GM11168 (cell line): ENCODE results near the gene OVCH1.

Source experiments
- in situ Hi-C: fragments of 300-500 bp; cut with MboI; formaldehyde crosslinking; loops from one replicate; pipeline ENCODE4 v1.12.0; 2022; ENCODE audit warnings: low sequenced_read_pairs; ENCODE audit not compliant: unreplicated experiment

OVCH1 gene, protein sequence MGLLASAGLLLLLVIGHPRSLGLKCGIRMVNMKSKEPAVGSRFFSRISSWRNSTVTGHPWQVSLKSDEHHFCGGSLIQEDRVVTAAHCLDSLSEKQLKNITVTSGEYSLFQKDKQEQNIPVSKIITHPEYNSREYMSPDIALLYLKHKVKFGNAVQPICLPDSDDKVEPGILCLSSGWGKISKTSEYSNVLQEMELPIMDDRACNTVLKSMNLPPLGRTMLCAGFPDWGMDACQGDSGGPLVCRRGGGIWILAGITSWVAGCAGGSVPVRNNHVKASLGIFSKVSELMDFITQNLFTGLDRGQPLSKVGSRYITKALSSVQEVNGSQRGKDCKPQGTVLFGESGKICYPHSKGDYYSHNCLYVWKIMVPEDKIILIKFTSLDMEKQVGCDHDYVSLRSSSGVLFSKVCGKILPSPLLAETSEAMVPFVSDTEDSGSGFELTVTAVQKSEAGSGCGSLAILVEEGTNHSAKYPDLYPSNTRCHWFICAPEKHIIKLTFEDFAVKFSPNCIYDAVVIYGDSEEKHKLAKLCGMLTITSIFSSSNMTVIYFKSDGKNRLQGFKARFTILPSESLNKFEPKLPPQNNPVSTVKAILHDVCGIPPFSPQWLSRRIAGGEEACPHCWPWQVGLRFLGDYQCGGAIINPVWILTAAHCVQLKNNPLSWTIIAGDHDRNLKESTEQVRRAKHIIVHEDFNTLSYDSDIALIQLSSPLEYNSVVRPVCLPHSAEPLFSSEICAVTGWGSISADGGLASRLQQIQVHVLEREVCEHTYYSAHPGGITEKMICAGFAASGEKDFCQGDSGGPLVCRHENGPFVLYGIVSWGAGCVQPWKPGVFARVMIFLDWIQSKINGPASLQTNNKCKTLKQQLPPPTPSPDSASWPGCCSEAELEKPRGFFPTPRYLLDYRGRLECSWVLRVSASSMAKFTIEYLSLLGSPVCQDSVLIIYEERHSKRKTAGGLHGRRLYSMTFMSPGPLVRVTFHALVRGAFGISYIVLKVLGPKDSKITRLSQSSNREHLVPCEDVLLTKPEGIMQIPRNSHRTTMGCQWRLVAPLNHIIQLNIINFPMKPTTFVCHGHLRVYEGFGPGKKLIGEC

DNA sequence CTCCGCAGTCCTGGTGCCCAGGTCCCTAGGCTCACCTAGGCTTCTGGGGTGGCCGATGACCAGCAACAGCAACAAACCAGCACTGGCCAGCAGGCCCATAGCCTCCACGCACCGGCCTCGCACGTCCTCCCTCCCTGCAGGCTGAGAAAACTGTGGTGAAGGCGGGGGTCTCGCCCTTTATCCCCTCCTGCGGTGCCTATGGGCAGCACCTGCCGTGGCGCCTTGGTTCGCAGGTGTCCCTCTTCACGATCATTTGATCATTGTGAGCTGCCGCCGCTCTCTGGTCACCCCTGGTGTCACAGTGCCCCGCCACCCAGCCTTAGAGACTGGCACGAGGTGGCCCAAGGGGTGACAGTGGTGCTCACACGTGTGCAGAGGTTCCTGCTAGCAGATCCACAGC is at the start of gene OVCH1:
TSS of gene OVCH1 (minus strand) at position 99 of the 400 bp plus-strand sequence. CDS start at position 99, 0 bp downstream.
- in situ Hi-C loops = no loop called here

GRCh38 chr12:29547151-29547632 is 49.7 kb upstream of the OVCH1 start:
- in situ Hi-C loops = loop anchor here (25.0 kb wide), 1 partner anchor 1290 kb away; no protein-coding TSS in a partner anchor

- in situ Hi-C loops = loop anchor here (25.0 kb wide), 1 partner anchor 1291 kb away; no protein-coding TSS in a partner anchor
Observed at GRCh38 chr12:29546000-29546399, 48.5 kb upstream of the OVCH1 start.

GRCh38 chr12:29545102-29545467 is 47.6 kb upstream of the OVCH1 start:
- in situ Hi-C loops = loop anchor here (25.0 kb wide), 1 partner anchor 1292 kb away; no protein-coding TSS in a partner anchor

DNA sequence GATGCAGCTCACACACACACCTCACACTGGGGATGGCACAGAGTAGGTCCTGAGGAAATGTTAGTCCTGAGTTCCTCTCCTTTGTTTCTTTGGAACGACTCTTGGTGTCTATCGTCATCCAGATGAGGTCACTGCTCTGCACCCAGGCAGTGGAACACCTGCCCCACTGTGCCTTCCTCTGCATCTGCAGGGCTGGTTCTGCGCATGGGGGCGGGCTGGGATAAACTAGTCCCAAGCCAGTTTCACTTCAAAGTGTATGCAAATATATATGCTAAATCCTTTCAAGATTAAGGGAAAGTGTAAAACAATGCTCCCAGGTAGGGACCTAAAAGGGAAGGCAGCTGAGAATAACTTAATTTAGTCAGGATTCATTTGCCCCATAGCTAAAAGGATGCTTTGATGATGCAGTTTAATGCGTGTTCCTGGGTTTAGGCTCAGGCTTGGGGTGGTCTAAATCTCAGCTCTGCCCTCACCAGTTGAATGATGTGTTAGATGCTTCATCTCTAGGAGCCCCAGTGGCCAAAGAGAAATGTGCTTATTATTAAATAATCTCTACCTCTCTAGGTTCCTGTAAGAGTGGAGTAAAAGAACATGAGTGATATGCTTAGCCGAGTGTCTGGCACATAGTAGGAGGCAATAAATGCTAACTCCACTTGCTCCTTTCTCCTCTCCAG is 47.1 kb upstream of the OVCH1 start:
- in situ Hi-C loops = loop anchor here (25.0 kb wide), 1 partner anchor 1293 kb away; no protein-coding TSS in a partner anchor

DNA sequence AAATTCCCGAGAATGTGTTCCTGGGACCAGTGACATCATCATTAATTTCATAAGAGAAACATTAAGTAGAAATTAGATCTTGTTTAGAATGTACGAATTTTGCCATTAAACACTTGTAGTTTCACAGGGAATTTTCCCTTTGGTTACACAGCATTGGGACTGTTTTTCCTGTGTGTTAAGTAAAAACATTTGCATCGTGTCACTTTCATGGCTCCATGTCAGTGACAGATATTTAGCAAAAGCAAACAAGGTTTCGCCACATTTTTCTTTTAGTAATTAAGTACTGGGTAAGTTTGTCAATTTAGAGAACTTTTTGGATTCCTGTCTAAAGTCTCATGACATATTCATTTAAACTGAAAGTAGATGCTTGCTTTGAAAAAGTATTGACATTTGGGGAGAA is 45.5 kb upstream of the OVCH1 start:
- in situ Hi-C loops = loop anchor here (25.0 kb wide), 1 partner anchor 1294 kb away; no protein-coding TSS in a partner anchor

GRCh38 chr12:29537298-29537697 is 39.8 kb upstream of the OVCH1 start:
- in situ Hi-C loops = loop anchor here (25.0 kb wide), 1 partner anchor 1300 kb away; no protein-coding TSS in a partner anchor

- in situ Hi-C loops = loop anchor here (25.0 kb wide), 1 partner anchor 1302 kb away; no protein-coding TSS in a partner anchor
Observed at GRCh38 chr12:29534935-29535334, 37.4 kb upstream of the OVCH1 start.

DNA sequence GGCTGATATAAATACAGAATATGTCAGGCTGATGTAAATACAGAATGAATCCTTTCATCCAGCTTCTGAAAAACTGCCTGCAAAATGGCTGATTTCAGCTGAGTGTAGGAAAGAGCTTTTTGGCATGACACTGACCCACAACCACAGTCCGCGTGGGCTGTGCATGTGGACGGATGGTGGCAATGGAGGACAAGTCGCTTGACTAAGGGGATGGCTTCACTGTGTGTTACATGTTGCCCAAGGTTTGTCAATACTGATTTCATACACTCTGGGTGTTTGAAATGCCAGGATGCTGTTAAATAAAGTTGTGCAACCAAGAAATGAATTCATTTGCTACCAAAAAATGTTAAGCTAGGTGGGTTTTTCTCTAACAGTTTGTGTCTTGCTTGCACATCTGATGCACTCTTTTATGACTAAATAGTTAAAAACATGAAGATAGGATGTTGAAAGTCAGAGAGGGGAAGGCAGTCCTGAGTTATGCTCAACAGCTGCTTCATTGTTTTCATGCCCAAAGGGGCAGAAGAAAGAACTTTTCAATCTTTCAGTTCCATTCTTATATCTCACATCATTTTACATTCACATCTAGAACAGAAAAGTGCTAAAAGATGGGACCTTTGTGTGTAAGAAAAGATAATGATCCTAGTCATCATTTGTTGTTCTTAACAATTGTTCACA is 36.5 kb upstream of the OVCH1 start:
- in situ Hi-C loops = loop anchor here (25.0 kb wide), 1 partner anchor 1303 kb away; no protein-coding TSS in a partner anchor

DNA sequence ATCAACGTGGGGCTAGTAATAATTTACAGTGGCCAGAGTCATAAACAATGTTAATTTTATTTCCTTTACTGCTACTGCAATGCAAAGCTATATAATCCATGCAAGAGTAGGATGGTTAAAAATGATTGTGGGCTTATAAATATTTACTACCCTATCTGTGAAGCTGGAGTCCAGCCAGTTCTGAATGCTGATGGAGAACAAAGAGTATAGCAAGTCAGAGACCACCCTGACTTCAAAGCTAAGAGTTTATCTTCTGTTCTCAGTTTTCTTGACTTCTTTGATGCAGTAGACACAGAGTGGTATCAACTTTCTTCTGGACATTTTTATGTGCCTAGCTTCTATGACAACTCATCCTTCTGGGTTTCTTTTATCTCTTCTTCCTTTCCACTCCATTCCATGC is 34.0 kb upstream of the OVCH1 start:
- in situ Hi-C loops = loop anchor here (25.0 kb wide), 1 partner anchor 1306 kb away; no protein-coding TSS in a partner anchor

DNA sequence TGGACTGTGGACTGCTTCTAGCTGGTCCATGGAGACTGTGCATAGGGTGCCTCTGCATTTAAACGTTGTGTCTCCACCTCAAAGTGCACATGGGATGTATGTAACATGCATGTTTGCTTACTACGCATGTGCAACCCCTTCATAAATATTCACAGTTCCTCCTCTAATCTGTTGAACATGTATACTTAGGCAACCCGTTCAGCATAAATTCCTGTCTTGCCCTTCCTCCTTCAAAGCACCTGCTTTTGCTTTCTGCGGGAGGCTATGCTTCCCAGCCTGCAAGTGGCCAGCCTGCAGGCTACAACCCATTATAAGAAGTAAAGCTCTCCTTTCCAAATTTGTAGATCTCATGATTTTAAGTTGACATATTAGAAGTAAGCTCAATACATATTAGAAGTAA is 33.0 kb upstream of the OVCH1 start:
- in situ Hi-C loops = loop anchor here (25.0 kb wide), 1 partner anchor 1307 kb away; no protein-coding TSS in a partner anchor

DNA sequence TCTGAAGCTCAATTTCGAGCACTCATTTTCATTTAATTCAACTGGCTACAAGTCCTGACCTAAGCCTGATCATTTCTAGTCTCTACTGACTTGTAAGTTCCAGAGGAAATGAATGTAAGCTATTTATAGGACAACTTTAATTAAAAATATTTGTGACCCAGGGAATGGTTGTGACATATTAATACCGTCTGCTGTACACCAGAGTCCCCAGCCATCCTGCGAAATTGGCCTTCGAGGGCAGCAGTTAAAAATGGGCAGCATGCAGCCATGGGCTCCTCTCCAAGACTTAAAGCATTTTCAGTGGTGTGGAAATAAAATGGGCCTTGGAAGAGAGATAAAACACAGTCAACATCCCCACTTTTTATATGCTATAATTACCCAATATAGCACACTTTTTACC is 30.7 kb upstream of the OVCH1 start:
- in situ Hi-C loops = loop anchor here (25.0 kb wide), 1 partner anchor 1309 kb away; no protein-coding TSS in a partner anchor

DNA sequence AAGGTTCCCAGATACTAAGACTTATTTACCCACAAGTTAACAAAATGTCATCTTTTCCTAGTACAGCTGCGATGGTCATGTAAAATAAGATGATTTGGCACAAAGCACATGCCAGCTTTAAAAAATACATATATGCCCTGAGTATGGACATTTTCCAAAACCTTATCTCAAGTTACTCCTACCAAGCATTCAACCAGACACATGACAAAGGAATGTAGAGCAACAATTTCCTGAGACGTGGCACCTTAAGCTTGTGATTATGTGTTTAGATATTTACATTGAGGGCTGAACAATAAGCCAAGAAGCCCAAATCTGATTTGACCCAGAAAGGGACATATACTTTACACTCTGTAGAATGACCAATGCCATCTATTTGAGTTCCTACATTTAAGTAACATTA is 24.5 kb upstream of the OVCH1 start:
- in situ Hi-C loops = no loop called here

DNA sequence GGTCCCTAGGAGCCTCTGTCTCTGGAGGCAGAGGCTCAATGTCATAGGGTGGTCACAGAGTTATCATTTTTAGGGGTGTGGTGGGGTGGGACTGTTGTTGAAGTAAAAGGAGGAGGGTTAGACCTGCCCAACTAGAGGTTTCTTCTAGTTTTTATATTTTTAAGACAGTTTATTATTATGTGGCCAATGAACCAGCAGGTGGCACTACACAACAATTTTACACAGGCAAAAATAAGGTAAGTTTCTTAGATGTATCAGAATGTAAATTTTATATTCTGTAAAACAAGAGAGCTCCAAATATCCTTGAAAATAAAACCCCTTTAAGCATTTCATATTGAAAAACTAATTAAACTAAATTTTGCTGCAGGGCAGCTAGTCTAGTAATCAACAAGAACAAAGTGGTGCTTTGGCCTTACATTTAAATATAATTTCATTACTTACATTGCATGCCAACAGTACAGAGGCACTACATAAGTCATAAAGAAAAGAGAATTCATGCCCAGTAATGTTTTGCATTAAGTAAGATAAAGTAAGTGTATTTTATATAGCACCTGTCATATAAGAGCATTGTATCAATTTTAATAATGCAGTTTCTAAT is 22.2 kb upstream of the OVCH1 start:
- in situ Hi-C loops = no loop called here

GRCh38 chr12:29518407-29518806 is 20.9 kb upstream of the OVCH1 start:
- in situ Hi-C loops = no loop called here

DNA sequence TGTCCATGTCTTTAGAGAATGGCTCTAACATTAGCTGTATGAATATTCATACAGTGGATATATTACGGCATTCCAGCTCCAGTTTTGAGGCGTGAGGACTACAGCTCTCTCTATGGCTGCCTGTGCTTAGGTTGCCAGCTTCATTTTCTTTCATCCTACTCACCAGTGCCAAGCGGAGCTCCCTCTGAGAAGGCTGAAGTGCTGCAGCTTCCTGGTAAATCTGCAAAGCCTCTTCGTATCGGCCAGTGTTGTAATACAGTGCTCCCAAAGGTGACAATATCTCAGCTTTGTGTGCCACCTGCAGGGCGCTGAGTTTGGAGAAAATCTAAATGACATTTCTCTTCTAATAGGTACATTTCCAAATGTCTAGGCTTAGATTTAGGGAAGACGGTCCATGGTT is 19.8 kb upstream of the OVCH1 start:
- in situ Hi-C loops = no loop called here

DNA sequence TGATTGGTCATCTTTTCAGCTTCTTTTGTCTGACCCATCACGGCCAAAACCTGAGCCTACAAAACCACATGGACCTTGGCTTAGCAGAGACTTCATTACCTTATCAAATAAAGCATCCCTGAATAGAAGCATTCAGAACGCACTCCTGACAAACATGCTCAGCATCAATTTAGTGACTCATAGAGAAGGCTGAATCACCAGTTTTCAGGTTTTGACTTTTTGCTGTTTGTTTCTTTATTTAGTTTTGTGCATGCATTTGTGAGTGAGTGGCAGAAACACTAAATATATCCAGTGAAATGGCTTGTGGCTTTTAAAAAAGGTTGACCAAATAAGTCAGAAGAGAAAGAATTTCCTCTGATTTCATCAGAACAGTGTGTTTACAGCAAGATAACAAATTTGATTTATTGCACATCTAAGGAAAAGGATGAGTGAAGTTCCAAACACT is 19.0 kb upstream of the OVCH1 start:
- in situ Hi-C loops = no loop called here

- in situ Hi-C loops = no loop called here
Observed at GRCh38 chr12:29510591-29511185, 13.2 kb upstream of the OVCH1 start.
